ENCODE data around the gene PODN. TPM values are rescaled to one million over a fixed set of nuclear protein-coding genes. Genes with fewer than 3 reads are reported as not detected.

Gene PODN
- total RNA-seq, 5 donors from 2014 or later (not counting 1 experiment from before 2014, with no cell fraction given): 0.22 to 0.68 (median 0.46) TPM; not detected in 1

DNA sequence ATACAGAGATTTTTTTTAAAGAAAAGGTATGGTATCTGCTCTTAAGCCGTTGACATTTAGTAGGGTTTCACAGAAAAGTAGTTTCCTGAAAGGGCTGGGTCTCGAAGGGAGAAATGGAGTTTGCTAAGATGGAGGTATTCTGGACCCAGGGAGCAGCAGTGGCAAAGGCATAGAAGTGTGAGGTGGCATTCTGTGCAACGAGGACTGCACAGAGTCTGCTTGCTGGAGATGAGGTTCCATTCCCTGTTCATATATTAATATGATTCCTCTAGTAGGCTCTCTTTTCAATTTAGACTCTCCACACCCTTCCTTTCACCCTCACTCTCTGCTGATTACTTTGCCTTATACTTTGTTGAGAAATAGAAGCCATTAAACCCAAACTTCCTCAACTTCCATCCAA, 38.5 kb upstream of the PODN start:
- Mint-ChIP-seq H3K36me3 (peaks cover 15% of the 10 kb centered on the region), H3K4me1 (peaks cover 13 to 17% (median 17%) of the 10 kb centered on the region in 3 donors), H3K9me3 (no peaks in the 10 kb centered on the region), H3K4me3 (no peak overlapping the region), H3K27me3 (no peaks in the 10 kb centered on the region), H3K27ac (no peak overlapping the region)
- Histone ChIP-seq H3K36me3 (ENCODE audit: control insufficient read depth in 2 of 2, extremely low read depth in 1 of 2, insufficient read depth in 1 of 2, low read length in 1 of 2) (peaks cover 0 to 14% of the 10 kb centered on the region in 2 donors), H3K9me3 (no peaks in the 10 kb centered on the region), H3K4me3 (ENCODE audit: control insufficient read depth in 1 of 2, extremely low read depth in 1 of 2, low read length in 1 of 2) (no peak overlapping the region), H3K27me3 (replicated peaks in 1 of 2; ENCODE audit: control insufficient read depth in 2 of 2, extremely low read depth in 1 of 2, insufficient read depth in 2 of 2, low read length in 1 of 2) (no peaks in the 10 kb centered on the region), H3K4me1 (ENCODE audit: control insufficient read depth in 1 of 2, extremely low read depth in 1 of 2, insufficient read depth in 2 of 2, low read length in 2 of 2) (no peaks in the 10 kb centered on the region), H3K27ac (ENCODE audit: low read length) (no peak overlapping the region)
- CTCF ChIA-PET: no interaction called here
- ATAC-seq (replicated peaks in 1 of 4) (no peak), DNase-seq (no peak)
- WGBS (ENCODE audit: insufficient coverage): 92% methylated on average over 2 of the region's 3 CpGs
- POLR2A ChIA-PET: no interaction called here

DNA sequence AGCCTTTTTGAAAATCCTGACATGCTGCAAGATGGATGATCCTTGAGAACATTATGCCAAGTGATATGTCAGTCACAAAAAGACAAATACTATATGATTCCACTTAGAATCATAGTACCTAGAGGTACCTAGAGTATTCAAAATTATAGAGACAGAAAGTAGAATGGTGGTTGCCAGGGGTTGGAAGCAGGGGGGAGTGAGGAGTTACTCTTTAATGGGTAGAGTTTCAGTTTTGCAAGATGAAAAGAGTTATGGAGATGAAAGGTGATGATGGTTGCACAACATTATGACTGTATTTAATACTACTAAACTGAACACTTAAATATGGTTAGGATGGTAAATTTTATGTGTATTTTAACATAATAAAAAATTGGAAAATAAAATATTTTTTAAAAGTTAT, 37.9 kb upstream of the PODN start:
- Mint-ChIP-seq H3K36me3 (peaks cover 15% of the 10 kb centered on the region), H3K9me3 (no peaks in the 10 kb centered on the region), H3K4me1 (peaks cover 13 to 14% (median 13%) of the 10 kb centered on the region in 3 donors), H3K27ac (no peak overlapping the region), H3K4me3 (no peak overlapping the region), H3K27me3 (no peaks in the 10 kb centered on the region)
- no peaks in the 10 kb centered on the region for H3K4me1 ChIP-seq (ENCODE audit: control insufficient read depth in 1 of 2, extremely low read depth in 1 of 2, insufficient read depth in 2 of 2, low read length in 2 of 2)
- ATAC-seq (replicated peaks in 1 of 4) (no peak), DNase-seq (no peak)
- no peaks in the 10 kb centered on the region for H3K9me3 ChIP-seq
- no peaks in the 10 kb centered on the region for H3K27me3 ChIP-seq (replicated peaks in 1 of 2; ENCODE audit: control insufficient read depth in 2 of 2, extremely low read depth in 1 of 2, insufficient read depth in 2 of 2, low read length in 1 of 2)
- POLR2A ChIA-PET: no interaction called here
- H3K27ac ChIP-seq (ENCODE audit: low read length): no peak overlapping the region
- H3K36me3 ChIP-seq (ENCODE audit: control insufficient read depth in 2 of 2, extremely low read depth in 1 of 2, insufficient read depth in 1 of 2, low read length in 1 of 2): peaks cover 2 to 17% of the 10 kb centered on the region in 2 donors
- CTCF ChIA-PET: no interaction called here
- H3K4me3 ChIP-seq (ENCODE audit: control insufficient read depth in 1 of 2, extremely low read depth in 1 of 2, low read length in 1 of 2): no peak overlapping the region

DNA sequence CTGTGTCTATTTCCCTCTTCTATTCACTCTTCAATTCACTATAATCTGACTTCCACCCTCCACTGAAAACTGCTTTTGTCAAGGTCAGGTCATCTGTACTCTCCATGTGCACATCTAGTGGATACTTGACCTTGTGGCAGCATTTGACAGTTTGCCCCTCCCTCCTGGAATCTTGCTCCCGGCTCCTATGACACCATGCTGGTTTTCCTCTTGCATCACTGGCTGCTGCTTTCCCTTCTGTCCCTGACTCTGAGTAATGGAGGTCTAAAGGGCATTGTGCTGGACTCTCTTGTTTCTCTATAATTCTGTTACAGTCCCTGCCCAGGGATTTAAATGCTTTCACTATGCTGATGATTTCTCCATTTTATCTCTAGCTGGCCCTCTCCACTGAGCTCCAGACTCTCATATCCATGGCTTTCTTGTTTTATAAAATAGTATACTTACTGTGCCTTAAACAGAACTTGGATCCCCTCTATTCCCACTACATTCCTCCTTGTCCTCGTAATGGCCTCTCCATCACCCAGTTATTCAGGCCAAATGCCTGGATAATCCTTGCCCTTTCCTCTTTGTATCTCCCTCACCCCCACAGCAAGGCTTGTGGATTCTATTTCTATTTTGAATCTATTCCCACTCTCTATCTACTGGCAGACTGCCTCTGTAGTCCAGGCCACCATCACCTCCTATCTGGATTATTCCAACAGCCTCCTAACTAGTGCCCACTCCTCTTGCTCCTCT, 36.8 kb upstream of the PODN start:
- H3K27ac Mint-ChIP-seq: no peak overlapping the region
- no peaks in the 10 kb centered on the region for H3K27me3 ChIP-seq (replicated peaks in 1 of 2; ENCODE audit: control insufficient read depth in 2 of 2, extremely low read depth in 1 of 2, insufficient read depth in 2 of 2, low read length in 1 of 2)
- H3K4me3 Mint-ChIP-seq: no peak overlapping the region

DNA sequence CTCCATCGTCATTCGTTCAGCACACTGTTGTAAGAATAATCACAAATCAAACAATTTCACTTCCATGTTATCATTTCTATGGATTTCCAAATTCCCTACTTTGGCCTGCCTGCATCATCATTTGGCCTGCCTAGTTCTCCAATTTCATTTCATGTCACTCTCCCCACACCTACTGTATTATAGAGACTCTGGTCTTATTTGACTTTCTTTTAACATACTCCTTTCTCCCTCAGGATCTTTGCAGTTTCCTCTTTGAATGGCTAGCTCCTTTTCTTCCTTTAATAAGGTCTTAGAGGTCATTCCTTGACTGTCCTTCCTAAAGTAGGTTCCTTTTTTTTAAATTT, 36.3 kb upstream of the PODN start:
- DNase-seq (no peak), ATAC-seq (replicated peaks in 1 of 4) (no peak)
- Mint-ChIP-seq H3K4me3 (no peak overlapping the region), H3K9me3 (no peaks in the 10 kb centered on the region), H3K36me3 (peaks cover 11% of the 10 kb centered on the region), H3K27ac (no peak overlapping the region), H3K4me1 (peaks cover 8 to 13% (median 9%) of the 10 kb centered on the region in 3 donors), H3K27me3 (no peaks in the 10 kb centered on the region)
- H3K9me3 ChIP-seq: no peaks in the 10 kb centered on the region
- WGBS (ENCODE audit: insufficient coverage): 94% methylated on average over 2 of the region's 2 CpGs
- ChIA-PET CTCF (no interaction called here), POLR2A (no interaction called here)
- H3K4me1 ChIP-seq (ENCODE audit: control insufficient read depth in 1 of 2, extremely low read depth in 1 of 2, insufficient read depth in 2 of 2, low read length in 2 of 2): no peaks in the 10 kb centered on the region
- H3K27me3 ChIP-seq (replicated peaks in 1 of 2; ENCODE audit: control insufficient read depth in 2 of 2, extremely low read depth in 1 of 2, insufficient read depth in 2 of 2, low read length in 1 of 2): no peaks in the 10 kb centered on the region
- H3K27ac ChIP-seq (ENCODE audit: low read length): no peak overlapping the region
- H3K4me3 ChIP-seq (ENCODE audit: control insufficient read depth in 1 of 2, extremely low read depth in 1 of 2, low read length in 1 of 2): no peak overlapping the region
- H3K36me3 ChIP-seq (ENCODE audit: control insufficient read depth in 2 of 2, extremely low read depth in 1 of 2, insufficient read depth in 1 of 2, low read length in 1 of 2): peaks cover 4 to 21% of the 10 kb centered on the region in 2 donors

More for the DNA sequence above, 36.8 kb upstream of the PODN start:
- H3K4me1 Mint-ChIP-seq: peaks cover 9 to 13% (median 10%) of the 10 kb centered on the region in 3 donors
- peaks cover 14% of the 10 kb centered on the region for H3K36me3 Mint-ChIP-seq
- ATAC-seq (replicated peaks in 1 of 4): no peak
- Histone ChIP-seq H3K4me1 (ENCODE audit: control insufficient read depth in 1 of 2, extremely low read depth in 1 of 2, insufficient read depth in 2 of 2, low read length in 2 of 2) (no peaks in the 10 kb centered on the region), H3K27ac (ENCODE audit: low read length) (no peak overlapping the region), H3K4me3 (ENCODE audit: control insufficient read depth in 1 of 2, extremely low read depth in 1 of 2, low read length in 1 of 2) (no peak overlapping the region), H3K36me3 (ENCODE audit: control insufficient read depth in 2 of 2, extremely low read depth in 1 of 2, insufficient read depth in 1 of 2, low read length in 1 of 2) (peaks cover 4 to 22% of the 10 kb centered on the region in 2 donors), H3K9me3 (no peaks in the 10 kb centered on the region)
- DNase-seq: no peak
- ChIA-PET POLR2A (no interaction called here), CTCF (no interaction called here)
- WGBS (ENCODE audit: insufficient coverage): 100% methylated on average over 1 of the region's 2 CpGs
- no peaks in the 10 kb centered on the region for H3K27me3 Mint-ChIP-seq
- H3K9me3 Mint-ChIP-seq: no peaks in the 10 kb centered on the region

DNA sequence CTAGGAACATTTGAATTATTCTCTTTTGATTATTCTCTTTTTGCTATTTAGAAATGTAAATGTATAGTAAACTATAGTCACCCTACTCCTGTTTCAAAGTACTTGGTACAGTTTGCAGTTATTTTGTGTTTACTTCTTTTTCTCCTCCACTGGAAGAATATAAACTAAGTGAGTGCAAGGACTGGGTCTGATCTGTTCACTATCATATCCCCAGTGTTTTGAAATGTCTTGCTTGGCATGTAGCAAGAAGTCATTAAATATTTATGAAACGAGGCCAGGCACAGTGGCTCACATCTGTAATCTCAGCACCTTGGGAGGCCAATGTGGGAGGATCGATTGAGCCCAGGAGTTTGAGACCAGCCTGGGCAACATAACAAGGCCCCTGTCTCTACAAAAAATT, 35.8 kb upstream of the PODN start:
- H3K4me3 Mint-ChIP-seq: no peak overlapping the region
- POLR2A ChIA-PET: no interaction called here
- peaks cover 15% of the 10 kb centered on the region for H3K36me3 Mint-ChIP-seq
- CTCF ChIA-PET: no interaction called here
- H3K27me3 ChIP-seq (replicated peaks in 1 of 2; ENCODE audit: control insufficient read depth in 2 of 2, extremely low read depth in 1 of 2, insufficient read depth in 2 of 2, low read length in 1 of 2): no peaks in the 10 kb centered on the region
- no peak overlapping the region for H3K27ac Mint-ChIP-seq
- peaks cover 4 to 21% of the 10 kb centered on the region in 2 donors for H3K36me3 ChIP-seq (ENCODE audit: control insufficient read depth in 2 of 2, extremely low read depth in 1 of 2, insufficient read depth in 1 of 2, low read length in 1 of 2)
- DNase-seq: no peak
- H3K27ac ChIP-seq (ENCODE audit: low read length): no peak overlapping the region
- 100% methylated on average over 1 of the region's 2 CpGs for WGBS (ENCODE audit: insufficient coverage)
- H3K9me3 Mint-ChIP-seq: no peaks in the 10 kb centered on the region
- H3K27me3 Mint-ChIP-seq: no peaks in the 10 kb centered on the region
- no peak for ATAC-seq (replicated peaks in 1 of 4)
- H3K4me1 Mint-ChIP-seq: peaks cover 8 to 15% (median 9%) of the 10 kb centered on the region in 3 donors
- no peaks in the 10 kb centered on the region for H3K4me1 ChIP-seq (ENCODE audit: control insufficient read depth in 1 of 2, extremely low read depth in 1 of 2, insufficient read depth in 2 of 2, low read length in 2 of 2)
- no peaks in the 10 kb centered on the region for H3K9me3 ChIP-seq
- no peak overlapping the region for H3K4me3 ChIP-seq (ENCODE audit: control insufficient read depth in 1 of 2, extremely low read depth in 1 of 2, low read length in 1 of 2)

DNA sequence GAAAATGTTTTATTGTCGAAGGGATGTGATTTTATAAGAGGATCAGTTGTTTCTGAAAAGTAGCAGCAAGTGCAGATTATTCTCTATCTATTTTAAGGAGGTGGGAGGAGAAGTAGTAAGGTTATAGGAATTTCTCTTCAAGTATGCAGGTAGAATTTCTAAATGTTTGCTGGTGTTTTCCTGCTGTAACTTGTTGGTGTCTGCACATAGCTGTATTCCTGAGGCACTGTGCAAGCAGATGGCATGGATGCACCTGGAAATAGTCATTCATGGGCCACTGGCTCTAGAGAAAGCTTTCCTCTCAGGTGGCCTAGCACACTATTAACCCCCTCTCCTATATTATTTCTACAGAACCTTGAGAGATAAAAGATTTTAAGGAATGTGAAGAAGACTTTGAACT, 30.3 kb upstream of the PODN start:
- H3K9me3 ChIP-seq: no peaks in the 10 kb centered on the region
- H3K4me3 Mint-ChIP-seq: no peak overlapping the region
- POLR2A ChIA-PET: no interaction called here
- H3K27ac ChIP-seq (ENCODE audit: low read length): no peak overlapping the region
- CTCF ChIA-PET: no interaction called here
- WGBS (ENCODE audit: insufficient coverage): no CpG with 5 or more reads among the region's 1 CpG
- ATAC-seq (replicated peaks in 1 of 4) (no peak), DNase-seq (no peak)
- peaks cover 1 to 14% (median 9%) of the 10 kb centered on the region in 3 donors for H3K4me1 Mint-ChIP-seq
- no peaks in the 10 kb centered on the region for H3K9me3 Mint-ChIP-seq
- peaks cover 4 to 32% of the 10 kb centered on the region in 2 donors for H3K36me3 ChIP-seq (ENCODE audit: control insufficient read depth in 2 of 2, extremely low read depth in 1 of 2, insufficient read depth in 1 of 2, low read length in 1 of 2)
- peaks cover 25% of the 10 kb centered on the region for H3K36me3 Mint-ChIP-seq
- no peaks in the 10 kb centered on the region for H3K27me3 Mint-ChIP-seq
- no peak overlapping the region for H3K27ac Mint-ChIP-seq
- no peak overlapping the region for H3K4me3 ChIP-seq (ENCODE audit: control insufficient read depth in 1 of 2, extremely low read depth in 1 of 2, low read length in 1 of 2)
- no peaks in the 10 kb centered on the region for H3K4me1 ChIP-seq (ENCODE audit: control insufficient read depth in 1 of 2, extremely low read depth in 1 of 2, insufficient read depth in 2 of 2, low read length in 2 of 2)
- H3K27me3 ChIP-seq (replicated peaks in 1 of 2; ENCODE audit: control insufficient read depth in 2 of 2, extremely low read depth in 1 of 2, insufficient read depth in 2 of 2, low read length in 1 of 2): no peaks in the 10 kb centered on the region

DNA sequence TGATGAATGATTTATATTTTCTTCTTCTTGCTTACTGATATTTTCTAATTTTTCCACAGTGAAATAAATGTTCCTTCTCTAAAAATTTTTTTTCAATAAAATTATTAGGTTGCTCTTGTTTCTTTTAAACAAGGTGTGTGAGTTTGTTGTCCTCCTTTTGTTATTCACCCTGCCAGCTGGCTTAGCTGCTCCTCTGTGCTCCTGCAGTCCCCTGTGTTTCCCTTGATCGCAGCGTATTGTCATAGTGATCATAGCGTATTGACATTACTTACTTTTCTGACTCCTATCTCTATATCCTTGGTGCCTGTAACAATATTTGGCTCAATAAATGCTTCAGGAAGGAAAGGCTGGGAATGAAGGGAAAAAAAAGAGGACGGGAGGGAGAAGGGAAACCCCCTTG, 24.9 kb upstream of the PODN start:
- Histone ChIP-seq H3K9me3 (no peaks in the 10 kb centered on the region), H3K4me1 (ENCODE audit: control insufficient read depth in 1 of 2, extremely low read depth in 1 of 2, insufficient read depth in 2 of 2, low read length in 2 of 2) (no peaks in the 10 kb centered on the region), H3K4me3 (ENCODE audit: control insufficient read depth in 1 of 2, extremely low read depth in 1 of 2, low read length in 1 of 2) (no peak overlapping the region), H3K27ac (ENCODE audit: low read length) (no peak overlapping the region), H3K27me3 (replicated peaks in 1 of 2; ENCODE audit: control insufficient read depth in 2 of 2, extremely low read depth in 1 of 2, insufficient read depth in 2 of 2, low read length in 1 of 2) (no peaks in the 10 kb centered on the region), H3K36me3 (ENCODE audit: control insufficient read depth in 2 of 2, extremely low read depth in 1 of 2, insufficient read depth in 1 of 2, low read length in 1 of 2) (peaks cover 0 to 34% of the 10 kb centered on the region in 2 donors)
- DNase-seq: no peak
- POLR2A ChIA-PET: no interaction called here
- Mint-ChIP-seq H3K27me3 (no peaks in the 10 kb centered on the region), H3K27ac (no peak overlapping the region), H3K4me1 (peaks cover 0 to 5% (median 4%) of the 10 kb centered on the region in 3 donors), H3K9me3 (no peaks in the 10 kb centered on the region), H3K36me3 (peaks cover 31% of the 10 kb centered on the region), H3K4me3 (no peak overlapping the region)
- ATAC-seq (replicated peaks in 1 of 4): no peak
- no CpG with 5 or more reads among the region's 4 CpGs for WGBS (ENCODE audit: insufficient coverage)
- CTCF ChIA-PET: no interaction called here

Data from T-cell (primary cell).